Measurements from ENCODE around the gene RNF213.
"Not testable (repeated sequence)": the region's sequence is repeated elsewhere in the genome, so short reads cannot be mapped to it uniquely, and the experiment has no call there.

The RNF213 gene

GRCh38 chr17:80272366-80272765 lies 11.7 kb downstream of the RNF213 start:
- no peak for DNase-seq

DNA sequence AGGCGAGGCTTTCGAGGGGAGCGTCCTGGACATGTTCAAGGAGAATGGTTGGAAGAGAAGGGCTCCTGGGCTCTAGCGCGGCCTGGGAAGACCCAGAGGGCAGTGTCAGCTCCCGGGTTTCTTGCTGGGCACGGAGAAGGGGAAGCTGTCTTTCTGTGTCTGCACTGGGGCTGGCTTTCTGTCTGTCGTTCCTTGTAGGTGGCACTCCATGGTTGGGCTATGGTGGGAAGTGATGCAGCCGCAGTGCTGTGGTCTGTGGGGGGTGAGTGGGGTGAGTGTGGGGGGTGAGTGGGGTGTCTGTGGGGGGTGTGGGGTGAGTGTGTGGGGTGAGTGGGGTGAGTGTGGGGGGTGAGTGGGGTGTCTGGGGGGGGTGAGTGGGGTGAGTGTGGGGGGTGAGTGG lies 13.7 kb downstream of the RNF213 start:
- no peak for DNase-seq

DNA sequence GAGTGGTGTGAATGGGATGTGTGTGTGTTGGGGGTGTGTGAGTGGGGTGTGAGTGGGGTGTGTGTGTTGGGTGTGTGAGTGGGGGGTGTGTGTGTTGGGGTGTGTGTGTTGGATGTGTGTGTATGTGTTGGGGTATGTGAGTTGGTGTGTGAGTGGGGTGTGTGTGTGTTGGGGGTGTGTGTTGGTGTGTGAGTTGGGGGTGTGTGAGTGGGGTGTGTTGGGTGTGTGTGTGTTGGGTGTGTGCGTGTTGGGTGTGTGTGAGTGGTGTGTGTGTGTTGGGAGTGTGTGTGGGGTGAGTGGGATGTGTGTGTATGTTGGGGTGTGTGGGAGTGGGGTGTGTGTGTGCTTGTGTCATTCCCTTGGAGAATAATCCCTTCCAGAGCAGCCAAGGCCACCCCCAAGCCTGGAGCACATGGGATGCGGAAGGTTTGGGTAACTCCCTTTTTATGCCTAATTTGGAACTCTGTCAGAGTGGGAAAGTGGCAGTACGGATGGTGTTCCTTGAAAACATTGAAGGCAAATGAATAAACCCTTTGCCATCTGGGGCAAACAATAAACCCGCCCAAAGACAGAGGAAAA lies 14.3 kb downstream of the RNF213 start:
- DNase-seq = no peak

DNA sequence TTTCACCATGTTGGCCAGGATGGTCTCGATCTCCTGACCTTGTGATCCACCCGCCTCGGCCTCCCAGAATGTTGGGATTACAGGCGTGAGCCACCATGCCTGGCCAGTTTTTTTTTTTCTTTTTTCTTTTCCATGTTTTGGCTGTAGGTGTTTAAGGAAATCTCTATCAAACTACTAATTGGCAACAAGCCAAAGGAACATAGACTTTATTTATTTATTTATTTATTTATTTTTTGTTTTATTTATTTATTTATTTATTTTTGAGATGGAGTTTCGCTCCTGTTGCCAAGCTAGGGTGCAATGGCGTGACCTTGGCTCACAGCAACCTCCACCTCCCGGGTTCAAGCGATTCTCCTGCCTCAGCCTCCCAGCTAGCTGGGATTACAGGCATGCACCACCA lies 15.2 kb downstream of the RNF213 start:
- not testable (repeated sequence) for DNase-seq

DNA sequence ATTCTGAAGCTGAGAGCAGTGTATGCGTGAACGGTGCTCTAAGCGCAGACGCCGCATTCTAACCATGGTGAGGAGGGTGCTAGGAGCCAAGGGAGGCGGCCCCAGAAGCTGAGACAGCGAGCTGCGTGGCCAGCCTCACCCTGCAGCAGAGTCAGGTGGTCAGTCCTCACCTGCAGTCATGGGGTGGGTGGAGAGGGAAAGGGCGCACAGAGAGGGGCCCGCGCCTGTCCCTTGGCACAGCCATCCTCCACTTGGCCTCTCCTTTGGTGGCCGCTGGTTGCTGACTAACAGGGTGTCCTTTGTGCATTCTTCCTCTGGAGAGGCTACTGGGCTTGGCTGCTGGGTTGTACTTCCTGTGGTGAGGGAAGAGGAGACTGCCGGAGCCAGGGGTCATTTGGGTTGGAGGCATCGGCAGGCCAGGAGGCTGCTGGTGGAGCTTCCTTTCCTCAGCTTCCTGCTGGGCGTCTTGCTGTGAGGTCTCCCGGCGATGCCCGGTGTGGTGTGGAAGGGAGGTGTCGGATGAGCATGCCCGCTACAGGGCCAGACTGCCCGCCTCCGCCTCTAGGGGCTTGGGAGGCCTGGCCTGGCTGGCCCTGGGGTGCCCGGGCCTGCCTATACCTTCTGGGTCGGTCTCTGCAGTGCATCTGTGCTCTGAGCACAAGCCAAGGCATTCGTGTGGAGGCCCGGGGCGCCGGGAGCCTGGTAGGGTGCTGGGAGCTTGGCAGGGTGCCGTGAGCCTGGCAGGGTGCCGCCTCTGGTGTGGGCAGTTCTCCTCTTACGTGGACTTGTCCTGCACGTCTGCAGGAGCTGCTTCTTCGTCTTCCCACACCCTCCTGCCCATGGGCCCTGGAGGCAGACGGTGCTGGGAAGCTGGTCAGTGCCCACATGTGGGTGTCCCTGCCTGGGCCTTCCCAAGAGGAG lies 17.4 kb downstream of the RNF213 start:
- DNase-seq = no peak

- no peak for DNase-seq
Measured at GRCh38 chr17:80279895-80280294, 19.2 kb downstream of the RNF213 start.

DNA sequence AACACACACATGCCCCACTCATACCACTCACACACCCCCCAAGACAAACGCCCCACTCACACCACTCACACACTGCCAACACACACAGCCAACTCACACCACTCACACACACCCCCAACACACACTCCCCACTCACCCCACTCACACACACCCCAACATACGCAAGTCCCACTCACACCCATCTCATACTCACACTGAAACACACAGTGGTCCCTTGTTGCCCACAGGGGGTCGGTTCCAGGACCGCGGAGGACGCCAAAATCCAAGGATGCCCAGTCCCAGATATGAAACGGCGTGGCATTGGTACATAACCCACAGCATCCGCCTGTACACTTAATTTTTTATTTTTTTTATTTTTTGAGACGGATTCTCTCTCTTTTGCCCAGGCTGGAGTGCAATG lies 20.9 kb downstream of the RNF213 start:
- no peak for DNase-seq

DNA sequence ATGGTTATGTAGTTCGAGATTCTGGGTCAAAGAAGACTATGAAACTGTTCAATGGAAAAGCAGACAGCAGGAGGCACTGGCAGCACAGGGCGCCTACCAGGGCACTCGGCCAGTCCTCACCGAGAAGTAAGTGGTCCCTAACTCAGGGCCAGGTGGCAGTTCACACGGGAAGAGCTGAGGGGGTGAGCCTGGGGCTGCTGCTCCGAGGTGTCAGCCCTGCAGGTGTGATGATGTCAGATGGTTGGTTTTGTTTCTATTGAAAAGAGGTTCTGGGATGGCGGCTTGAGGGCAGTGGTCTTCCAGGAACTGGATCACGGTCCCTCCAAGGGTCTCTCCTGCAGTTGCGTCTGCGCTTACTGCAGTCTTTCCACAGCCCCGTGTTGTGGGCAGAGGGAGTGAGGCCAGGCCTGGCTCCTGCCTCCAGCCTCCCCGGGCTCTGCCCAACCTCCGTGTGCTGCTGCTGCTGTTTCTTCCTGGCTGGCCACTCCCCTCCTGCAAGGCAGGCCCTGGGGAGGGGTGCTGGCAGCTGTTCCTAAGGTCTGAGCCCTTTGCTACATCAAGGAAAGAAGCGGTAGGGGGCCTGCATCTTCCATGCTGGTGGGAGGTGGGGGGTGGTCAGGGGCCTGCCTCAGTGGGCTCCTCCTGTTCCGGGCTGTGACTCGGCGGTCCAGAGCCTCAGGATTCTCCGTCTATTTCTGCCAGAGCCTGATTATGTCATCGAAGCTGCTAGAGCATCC lies 22.6 kb downstream of the RNF213 start:
- DNase-seq = no peak

GRCh38 chr17:80284631-80285030 lies 24.0 kb downstream of the RNF213 start:
- no peak for DNase-seq

DNA sequence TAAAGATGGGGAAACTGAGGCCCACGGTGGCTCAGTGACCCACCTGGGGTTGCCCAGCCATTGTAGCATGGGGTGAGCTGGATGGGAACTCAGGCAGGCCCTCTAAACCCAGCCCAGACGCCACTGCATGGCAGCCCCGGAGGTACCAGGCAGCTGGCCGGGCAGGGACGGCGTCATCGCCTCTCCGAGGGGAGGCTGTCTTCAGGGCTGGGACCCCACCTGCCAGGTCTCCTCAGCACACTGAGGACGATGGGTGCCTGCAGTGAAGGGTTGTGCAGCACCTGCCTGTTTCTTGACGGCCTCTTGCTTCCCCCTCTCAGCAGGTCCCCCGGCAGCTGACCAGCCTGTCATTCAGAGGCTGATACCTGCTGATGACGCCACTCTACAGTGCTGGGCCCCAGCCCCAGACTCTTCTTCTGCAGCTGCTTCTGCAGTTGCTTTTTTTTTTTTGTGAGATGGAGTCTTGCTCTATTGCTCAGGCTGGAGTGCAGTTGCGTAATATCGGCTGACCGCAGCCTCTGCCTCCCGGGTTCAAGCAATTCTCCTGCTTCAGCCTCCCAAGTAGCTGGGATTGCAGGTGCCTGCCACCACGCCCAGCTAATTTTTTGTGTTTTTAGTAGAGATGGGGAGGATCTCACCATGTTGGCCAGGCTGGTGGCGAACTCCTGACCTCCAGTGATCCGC lies 24.7 kb downstream of the RNF213 start:
- no peak for DNase-seq

GRCh38 chr17:80286638-80286960 lies 25.9 kb downstream of the RNF213 start:
- no peak for DNase-seq

- DNase-seq = no peak
Measured at GRCh38 chr17:80287038-80287437, 26.4 kb downstream of the RNF213 start.

DNA sequence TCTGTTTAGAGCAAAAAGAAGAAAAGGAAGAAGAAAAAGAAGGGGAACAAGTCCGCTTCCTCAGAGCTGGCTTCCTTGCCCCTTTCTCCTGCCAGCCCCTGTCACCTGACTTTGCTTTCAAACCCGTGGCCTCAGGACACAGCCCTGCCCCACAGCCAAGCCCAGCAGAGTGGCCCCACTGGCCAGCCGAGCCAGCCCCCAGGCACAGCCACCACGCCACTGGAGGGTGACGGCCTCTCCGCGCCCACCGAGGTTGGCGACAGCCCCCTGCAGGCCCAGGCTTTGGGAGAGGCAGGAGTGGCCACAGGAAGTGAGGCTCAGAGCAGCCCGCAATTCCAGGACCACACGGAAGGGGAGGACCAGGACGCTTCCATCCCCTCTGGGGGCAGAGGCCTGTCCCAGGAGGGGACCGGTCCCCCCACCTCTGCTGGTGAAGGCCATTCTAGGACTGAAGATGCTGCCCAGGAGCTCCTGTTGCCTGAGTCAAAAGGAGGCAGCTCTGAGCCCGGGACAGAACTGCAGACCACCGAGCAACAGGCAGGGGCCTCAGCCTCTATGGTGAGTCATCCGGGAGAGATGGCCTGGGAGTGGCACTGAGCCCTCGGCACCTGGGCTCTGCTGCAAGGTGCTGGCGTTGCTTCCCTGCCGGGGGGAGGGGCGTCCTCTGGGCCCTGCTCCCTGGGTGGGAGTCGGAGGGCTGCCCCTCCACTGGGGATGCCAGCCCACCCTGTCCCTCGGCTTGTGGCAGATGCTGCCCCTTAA lies 27.3 kb downstream of the RNF213 start:
- no peak for DNase-seq

GRCh38 chr17:80289616-80290015 lies 29.0 kb downstream of the RNF213 start:
- no peak for DNase-seq

- no peak for DNase-seq
Measured at GRCh38 chr17:80290156-80290555, 29.5 kb downstream of the RNF213 start.

DNA sequence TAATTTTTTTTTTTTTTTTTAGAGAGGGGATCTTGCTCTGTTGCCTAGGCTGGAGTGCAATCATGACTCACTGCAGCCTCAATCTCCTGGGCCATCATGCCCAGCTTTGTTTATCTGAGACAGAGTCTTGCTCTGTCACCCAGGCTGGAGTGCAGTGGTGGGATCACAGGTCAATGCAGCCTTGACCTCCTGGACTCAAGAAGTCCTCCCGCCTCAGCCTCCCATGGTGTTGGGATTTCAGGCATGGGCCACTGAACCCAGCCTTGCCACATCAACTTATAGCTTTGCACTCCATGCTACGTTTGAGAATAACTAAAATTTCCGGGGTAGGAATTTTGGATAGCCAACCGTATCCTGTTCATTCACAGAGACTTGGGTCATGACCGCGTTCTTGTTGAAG lies 30.6 kb downstream of the RNF213 start:
- no peak for DNase-seq

GRCh38 chr17:80291691-80292487 lies 31.2 kb downstream of the RNF213 start:
- DNase-seq = no peak

DNA sequence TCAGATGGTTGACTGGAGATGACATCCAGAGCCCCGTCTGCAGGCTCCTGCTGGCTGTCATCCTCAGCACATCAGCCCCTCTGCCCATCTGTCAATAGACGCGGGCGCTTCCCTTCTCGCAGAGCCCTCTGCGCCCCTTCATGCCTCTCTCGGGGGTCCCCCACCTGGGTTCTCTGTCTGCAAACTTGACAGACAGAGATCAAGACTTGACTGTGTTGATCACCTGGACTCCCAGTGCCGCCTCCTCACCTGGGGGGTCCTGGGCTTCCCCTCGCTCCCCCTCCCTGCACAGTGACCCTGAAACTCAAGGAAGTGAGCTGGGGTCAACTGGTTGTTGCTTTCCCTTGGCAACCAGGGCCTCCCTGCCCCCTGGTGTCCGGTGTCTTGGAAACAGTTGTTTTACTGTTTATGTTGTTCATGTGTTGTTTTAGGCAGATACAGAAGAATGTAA lies 31.9 kb downstream of the RNF213 start:
- DNase-seq = no peak

- no peak for DNase-seq
Measured at GRCh38 chr17:80294210-80294609, 33.6 kb downstream of the RNF213 start.

- no peak for DNase-seq
Measured at GRCh38 chr17:80294653-80295052, 34.0 kb downstream of the RNF213 start.

DNA sequence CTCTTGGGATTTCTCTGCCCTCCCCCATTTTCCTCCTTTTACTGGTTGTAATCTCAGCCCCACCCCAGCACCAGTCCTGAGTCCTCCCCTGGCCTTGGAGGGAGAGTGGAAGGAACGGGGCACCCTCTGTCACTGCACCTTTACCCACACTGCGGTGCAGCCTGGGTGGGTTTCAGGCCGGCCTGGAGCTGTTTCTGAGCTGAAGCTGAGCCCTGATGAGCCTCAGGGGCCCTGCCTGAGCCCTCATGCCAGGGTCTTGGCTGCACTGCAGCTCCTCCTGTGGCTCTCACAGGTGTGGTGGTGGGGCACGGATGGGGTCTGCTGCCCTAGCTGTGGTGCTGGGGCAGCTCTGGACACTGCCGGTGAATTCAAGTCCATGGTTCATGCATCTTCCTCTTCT lies 34.5 kb downstream of the RNF213 start:
- DNase-seq = no peak

DNA sequence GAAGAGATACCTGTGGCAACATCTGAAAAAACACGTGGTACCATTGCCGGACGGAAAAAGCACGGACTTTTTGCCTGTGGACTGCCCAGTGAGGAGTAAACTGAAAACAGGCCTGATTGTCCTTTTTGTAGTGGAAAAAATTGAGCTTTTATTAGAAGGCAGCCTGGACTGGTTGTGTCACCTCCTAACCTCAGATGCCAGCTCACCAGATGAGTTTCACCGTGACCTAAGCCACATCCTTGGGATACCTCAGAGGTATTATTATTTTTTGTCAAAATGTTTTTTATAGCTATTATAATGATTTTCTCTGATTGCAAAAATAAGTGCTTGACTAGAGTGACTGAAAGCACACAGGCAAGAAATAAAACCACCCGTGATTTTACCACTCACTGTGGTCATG lies 34.9 kb downstream of the RNF213 start:
- no peak for DNase-seq

Measured in activated CD4-positive, CD25-positive, alpha-beta regulatory T cell (primary cell).